Hematopoietic multipotent progenitor cell treated with erythropoietin and hydrocortisone succinate and interleukin-3 and kit ligand, for 4 days (in vitro differentiated cells): ENCODE data around the gene C17orf113.
"Not testable (repeated sequence)": the region's sequence is repeated elsewhere in the genome, so short reads cannot be mapped to it uniquely, and the experiment has no call there.

ENCODE experiments used
- DNase-seq: peaks from one replicate; pipeline ENCODE4 v3.0.0-alpha.2; 2015

C17orf113 gene

GRCh38 chr17:42013740-42014139 lies 36.7 kb downstream of the C17orf113 start:
- DNase-seq, result not testable (repeated sequence)

GRCh38 chr17:42012363-42012762 lies 38.0 kb downstream of the C17orf113 start:
- DNase-seq, result not testable (repeated sequence)

DNA sequence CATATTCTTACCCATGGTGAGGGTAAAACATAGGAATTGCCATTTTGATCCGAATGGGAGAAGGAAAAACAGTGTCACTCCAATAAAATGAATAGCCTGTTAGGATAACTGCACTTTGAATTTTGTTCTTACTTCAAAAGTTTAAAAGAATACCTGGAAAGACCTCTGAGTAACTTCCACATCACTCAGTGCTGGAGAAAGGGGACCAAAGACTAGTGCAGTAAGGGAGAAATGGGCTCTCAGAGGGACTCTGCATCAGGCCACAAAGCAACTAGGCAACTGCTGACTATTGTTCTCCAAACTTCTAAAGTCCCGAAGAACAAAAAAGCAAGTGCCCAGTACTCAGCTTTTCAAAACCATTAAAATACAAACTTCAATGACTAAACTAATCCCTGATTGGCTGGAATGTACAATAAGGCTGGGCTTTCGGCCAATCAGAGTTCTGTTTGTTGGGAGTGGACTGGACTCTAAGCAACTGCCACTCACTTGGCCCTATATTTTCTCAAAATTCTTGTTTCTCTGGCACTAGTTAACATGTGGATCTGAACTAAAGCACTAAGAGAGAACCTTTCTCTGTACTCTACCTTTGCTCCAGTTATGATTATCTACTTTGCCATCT lies 39.4 kb downstream of the C17orf113 start:
- DNase-seq, result peak; percentile 63

DNA sequence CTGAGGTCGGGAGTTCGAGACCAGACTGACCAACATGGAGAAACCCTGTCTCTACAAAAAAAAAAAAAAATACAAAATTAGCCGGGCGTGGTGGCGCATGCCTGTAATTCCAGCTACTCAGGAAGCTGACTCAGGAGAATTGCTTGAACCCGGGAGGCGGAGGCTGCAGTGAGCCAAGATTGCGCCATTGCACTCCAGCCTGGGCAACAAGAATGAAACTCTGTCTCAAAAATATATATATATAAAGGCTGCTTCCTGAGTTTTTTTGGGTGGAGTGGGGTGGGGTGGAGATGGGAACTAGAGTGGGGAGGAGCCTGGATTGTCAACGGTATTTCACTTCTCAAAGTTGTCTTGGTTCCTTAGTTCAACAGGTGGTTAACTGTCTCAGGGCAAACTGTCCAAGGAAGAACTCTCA lies 40.1 kb downstream of the C17orf113 start:
- peak; percentile 35 for DNase-seq

DNA sequence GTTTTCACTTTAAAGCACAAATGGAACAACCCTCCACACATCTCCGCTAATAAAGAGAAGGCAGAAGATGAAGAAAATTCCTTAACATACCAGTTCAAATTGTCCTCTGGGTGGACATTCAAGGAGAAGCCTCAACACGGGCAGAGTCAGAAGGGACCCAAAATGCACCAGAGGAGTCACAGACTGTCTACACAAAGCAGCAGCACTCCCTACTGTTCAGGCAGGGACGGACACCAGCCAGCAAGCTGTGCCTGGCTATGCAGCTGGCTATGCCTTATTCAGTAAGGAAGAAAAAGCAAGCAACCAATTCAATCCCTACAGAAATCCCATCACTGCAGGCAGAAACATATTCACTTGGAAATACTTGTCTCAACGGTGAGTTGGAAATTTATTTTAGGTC lies 41.2 kb downstream of the C17orf113 start:
- peak; percentile 35 for DNase-seq

- DNase-seq, result no peak
Observed at GRCh38 chr17:42005166-42005565, 45.2 kb downstream of the C17orf113 start.

DNA sequence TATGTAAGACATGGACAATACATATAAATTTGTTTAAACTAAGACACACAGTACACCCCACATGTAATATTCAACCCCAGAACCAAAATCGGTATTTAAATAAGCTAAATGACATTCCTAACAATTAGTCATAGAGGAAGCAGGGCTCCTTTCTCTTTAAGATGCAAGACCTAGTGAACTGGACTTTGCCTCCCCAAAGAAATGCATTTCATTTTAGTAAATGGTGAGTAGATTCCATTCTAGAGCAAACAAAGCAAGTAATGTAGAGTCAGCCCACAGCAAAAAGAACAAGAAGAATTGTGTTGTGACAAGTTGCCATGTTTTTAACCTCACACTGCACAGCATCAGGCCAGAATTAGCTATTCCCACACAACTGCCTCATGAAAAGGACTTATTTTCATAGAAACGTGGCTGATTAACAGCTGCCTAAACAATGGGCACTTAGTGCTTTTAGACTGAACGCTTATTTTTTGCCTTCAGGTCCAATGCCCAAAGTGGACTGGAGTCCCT lies 47.6 kb downstream of the C17orf113 start:
- no peak for DNase-seq

DNA sequence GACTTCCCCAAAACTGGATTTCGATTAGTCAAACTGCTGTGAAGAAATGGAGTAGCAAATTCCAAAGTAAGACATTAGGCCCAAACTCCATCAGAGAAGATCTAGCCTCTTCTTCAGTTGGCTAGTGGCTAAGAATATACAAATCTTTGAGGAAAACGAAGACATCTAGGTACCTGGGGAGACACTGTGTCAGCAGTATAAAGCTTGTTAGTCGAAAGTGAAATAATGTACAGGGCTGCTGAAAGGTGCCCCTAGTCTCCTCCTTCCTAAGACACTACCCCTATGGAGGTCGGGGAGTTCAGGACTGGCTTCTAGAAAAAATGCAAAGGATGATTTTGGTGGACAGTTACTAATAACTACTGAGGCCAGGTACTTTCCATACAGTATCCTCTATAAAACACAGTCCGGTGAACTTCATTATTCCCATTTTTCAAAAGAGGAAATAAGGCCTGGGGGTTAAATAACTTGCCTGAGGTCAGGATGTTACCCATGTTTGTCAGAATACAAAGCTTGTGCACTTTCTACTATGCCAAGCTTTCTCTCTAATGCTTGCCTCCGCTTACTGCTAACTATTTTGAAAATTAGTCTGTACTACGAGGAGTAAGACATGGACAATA lies 48.1 kb downstream of the C17orf113 start:
- no peak for DNase-seq

DNA sequence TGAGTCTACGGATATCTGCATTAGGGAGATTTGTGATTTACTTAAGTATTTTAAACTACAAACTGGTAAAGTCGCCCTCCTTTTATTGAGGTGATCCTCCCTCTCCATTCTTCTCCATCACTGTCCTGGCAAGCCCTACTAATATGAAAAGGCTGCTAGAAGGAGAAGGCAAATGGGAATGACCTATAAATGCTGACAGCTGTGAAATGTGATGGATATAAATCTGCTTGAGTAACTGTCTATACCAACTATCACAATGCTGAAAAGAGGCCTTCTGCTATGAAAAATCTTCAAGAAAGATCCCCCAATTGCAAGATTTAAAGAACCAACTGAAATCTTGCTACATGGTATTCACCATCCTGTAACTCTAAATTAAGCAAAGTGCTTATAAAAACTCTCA lies 48.7 kb downstream of the C17orf113 start:
- DNase-seq, result no peak

- DNase-seq, result no peak
Observed at GRCh38 chr17:42000413-42001133, 49.8 kb downstream of the C17orf113 start.

- DNase-seq, result no peak
Observed at GRCh38 chr17:41998497-41998896, 51.9 kb downstream of the C17orf113 start.

GRCh38 chr17:41996855-41997164 lies 53.6 kb downstream of the C17orf113 start:
- no peak for DNase-seq

DNA sequence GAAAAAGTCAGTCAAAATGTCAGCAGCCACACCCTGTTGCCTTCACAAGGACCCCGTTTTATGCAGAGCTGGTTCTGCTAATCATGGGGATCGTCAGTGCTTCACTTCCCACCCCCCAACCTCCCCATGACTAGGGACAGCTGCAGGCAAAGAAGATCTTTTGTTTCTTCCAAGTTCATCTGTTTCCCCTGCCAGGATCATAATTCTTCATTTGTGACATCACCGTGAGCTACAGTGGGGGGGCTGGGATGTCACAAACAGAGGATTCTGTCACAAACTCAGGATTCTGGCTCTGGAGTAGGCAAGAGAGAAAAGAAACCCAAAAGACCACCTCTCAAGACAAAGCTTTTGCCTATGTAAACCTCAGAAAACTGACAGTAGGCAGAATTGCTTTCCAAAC lies 57.8 kb downstream of the C17orf113 start:
- no peak for DNase-seq

- DNase-seq, result no peak
Observed at GRCh38 chr17:41989702-41990419, 60.5 kb downstream of the C17orf113 start.

- no peak for DNase-seq
Observed at GRCh38 chr17:41988418-41988817, 62.0 kb downstream of the C17orf113 start.
